GF-D8 (cell line): ENCODE data around the gene ARSG.

Experiments used
- DNase-seq: peaks from one replicate; lab custom pipeline; 2025; lab: John Stamatoyannopoulos, UW

The ARSG gene

GRCh38 chr17:68453991-68454665, 162.8 kb downstream of the ARSG start:
- DNase-seq, result no peak

GRCh38 chr17:68455901-68456338, 164.6 kb downstream of the ARSG start:
- DNase-seq, result peak; percentile 63

GRCh38 chr17:68456339-68457167, 165.3 kb downstream of the ARSG start:
- peak; percentile 9 for DNase-seq

- no peak for DNase-seq
These were observed 165.9 kb downstream of the ARSG start, which contains the start of gene WIPI1 for GRCh38 chr17:68457168-68457538. TSS of gene WIPI1 (minus strand) at chr17:68457496. CDS start at chr17:68457421, 75 bp downstream.

- peak; percentile 89 for DNase-seq
These were observed 166.4 kb downstream of the ARSG start for GRCh38 chr17:68457539-68458259.

GRCh38 chr17:68458260-68459036, 167.2 kb downstream of the ARSG start:
- DNase-seq, result no peak

GRCh38 chr17:68459037-68459639, 167.8 kb downstream of the ARSG start:
- no peak for DNase-seq

GRCh38 chr17:68460146-68460545, 168.9 kb downstream of the ARSG start:
- no peak for DNase-seq

- DNase-seq, result no peak
These were observed 169.4 kb downstream of the ARSG start for GRCh38 chr17:68460715-68461114.

- DNase-seq, result no peak
These were observed 169.8 kb downstream of the ARSG start for GRCh38 chr17:68461122-68461539.

GRCh38 chr17:68461589-68461988, 170.3 kb downstream of the ARSG start:
- no peak for DNase-seq

- peak; percentile 19 for DNase-seq
These were observed 171.3 kb downstream of the ARSG start for GRCh38 chr17:68462381-68463210.

- no peak for DNase-seq
These were observed 172.1 kb downstream of the ARSG start for GRCh38 chr17:68463211-68464019.

- no peak for DNase-seq
These were observed 177.0 kb downstream of the ARSG start for GRCh38 chr17:68468334-68468733.

- no peak for DNase-seq
These were observed 177.5 kb downstream of the ARSG start for GRCh38 chr17:68468788-68469187.
